Measurements from ENCODE around the gene PYGB.
A peak's percentile ranks its signal among the peaks of the same experiment; 100 is the strongest.

The PYGB gene

DNA sequence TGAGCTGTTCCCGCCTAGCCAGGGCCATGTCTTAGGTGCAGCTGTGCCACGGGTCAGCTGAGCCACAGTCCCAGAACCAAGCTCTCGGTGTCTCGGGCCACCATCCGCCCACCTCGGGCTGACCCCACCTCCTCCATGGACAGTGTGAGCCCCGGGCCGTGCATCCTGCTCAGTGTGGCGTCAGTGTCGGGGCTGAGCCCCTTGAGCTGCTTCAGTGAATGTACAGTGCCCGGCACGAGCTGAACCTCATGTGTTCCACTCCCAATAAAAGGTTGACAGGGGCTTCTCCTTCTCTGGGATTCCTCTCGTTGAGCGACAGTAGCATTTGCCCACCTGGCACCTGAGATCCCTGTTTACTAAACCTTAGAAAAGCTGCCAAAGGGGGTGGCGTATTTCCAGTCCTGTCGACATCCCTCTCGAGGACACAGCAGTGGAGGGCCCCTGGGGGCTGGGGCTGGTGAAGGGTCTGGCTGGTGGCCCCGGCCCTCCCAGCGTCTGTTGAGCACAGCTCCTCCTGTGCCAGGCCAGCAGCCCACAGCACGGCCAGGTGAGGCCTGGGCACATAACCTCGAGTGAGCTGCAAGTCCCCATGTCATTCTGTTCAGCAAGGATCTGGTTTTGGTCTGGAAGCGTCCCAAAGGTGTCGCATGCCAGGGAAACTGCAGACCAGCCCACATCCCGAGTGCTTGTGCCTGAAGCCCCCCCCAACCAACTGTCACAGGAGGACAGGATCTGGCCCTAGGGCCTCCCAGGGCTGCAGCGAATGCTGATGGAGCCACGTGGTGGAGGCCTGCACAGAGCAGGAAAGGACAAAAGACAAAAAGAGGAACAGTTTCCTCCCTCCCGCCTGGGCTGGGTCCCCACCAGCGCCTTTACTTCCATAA, 21.2 kb upstream of the PYGB start:
- peak overlapping the region; percentile 34 for H2BK12ac ChIP-seq (ENCODE audit: low read length)
- H3K9me3 ChIP-seq (ENCODE audit: insufficient read depth, low read depth, low read length) = no peaks in the 10 kb centered on the region
- H4K8ac ChIP-seq (ENCODE audit: low read depth, low read length) = no peak overlapping the region
- no peak overlapping the region for H3K27ac ChIP-seq (ENCODE audit: low read depth, low read length)
- H3K79me1 ChIP-seq (ENCODE audit: low read length) = no peaks in the 10 kb centered on the region
- no peak overlapping the region for H3K9ac ChIP-seq (ENCODE audit: low read length)
- no peak overlapping the region for H4K91ac ChIP-seq (ENCODE audit: low read depth, low read length)
- H3K4ac ChIP-seq (ENCODE audit: low read depth, low read length) = no peak overlapping the region
- no peak overlapping the region for H3K4me3 ChIP-seq (ENCODE audit: low read depth, low read length)
- peaks cover 4 to 7% of the 10 kb centered on the region in 2 experiments for H3K4me1 ChIP-seq (ENCODE audit: control insufficient read depth in 1 of 2, insufficient read depth in 2 of 2, low read length in 2 of 2)
- DNase-seq = no peak
- WGBS (ENCODE audit: extremely low coverage, insufficient coverage, insufficient read length) = no CpG with 5 or more reads among the region's 28 CpGs
- no peak overlapping the region for H3K23ac ChIP-seq (ENCODE audit: low read length)
- H2BK120ac ChIP-seq (ENCODE audit: insufficient read depth, low read length, poor library complexity) = no peak overlapping the region
- peaks cover 2 to 13% of the 10 kb centered on the region in 2 experiments for H3K36me3 ChIP-seq (ENCODE audit: control insufficient read depth in 1 of 2, insufficient read depth in 2 of 2, low read length in 2 of 2)
- no peak overlapping the region for H3K14ac ChIP-seq (ENCODE audit: low read length)
- H2AK5ac ChIP-seq (ENCODE audit: low read length) = no peak overlapping the region
- H4K12ac ChIP-seq (ENCODE audit: low read depth, low read length) = no peak overlapping the region
- no peaks in the 10 kb centered on the region for H3K27me3 ChIP-seq (ENCODE audit: insufficient read depth, low read length)
- no peak overlapping the region for H2BK5ac ChIP-seq (ENCODE audit: low read depth, low read length, poor library complexity)
- H3K79me2 ChIP-seq (ENCODE audit: control insufficient read depth, insufficient read depth, low read length, poor library complexity) = no peaks in the 10 kb centered on the region
- no peak overlapping the region for H2AFZ ChIP-seq (ENCODE audit: insufficient read depth, low read length, poor library complexity)
- H3K4me2 ChIP-seq (ENCODE audit: low read length) = no peak overlapping the region
- no peak overlapping the region for H3K18ac ChIP-seq (ENCODE audit: low read length)

DNA sequence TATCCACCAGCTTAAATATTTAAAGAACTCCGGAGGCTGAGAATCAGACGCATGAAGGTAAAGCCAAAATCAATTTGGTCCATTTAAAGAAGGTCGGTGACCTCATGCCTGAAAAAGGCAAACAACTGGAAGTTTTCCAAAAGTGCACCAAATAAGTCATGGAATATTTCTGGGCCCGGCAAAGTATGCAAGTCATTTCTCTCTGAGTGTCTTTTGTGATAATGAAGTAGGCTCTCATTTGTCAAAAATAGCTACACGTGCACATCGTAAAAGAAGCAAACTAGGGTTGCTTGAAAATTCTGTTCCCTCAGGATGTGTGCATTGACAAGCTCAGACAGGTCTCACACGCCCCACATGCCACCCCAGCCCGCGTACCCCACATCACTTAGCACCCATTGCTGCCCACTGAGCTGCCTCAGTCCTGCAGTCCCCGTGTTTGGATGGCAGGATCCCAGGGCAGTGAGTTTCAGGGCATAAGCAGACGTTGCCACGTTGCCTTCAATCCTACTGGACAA, 20.5 kb upstream of the PYGB start:
- Histone ChIP-seq H3K18ac (ENCODE audit: low read length) (no peak overlapping the region), H3K4me2 (ENCODE audit: low read length) (no peak overlapping the region), H3K79me1 (ENCODE audit: low read length) (no peaks in the 10 kb centered on the region), H3K27ac (ENCODE audit: low read depth, low read length) (no peak overlapping the region), H4K12ac (ENCODE audit: low read depth, low read length) (no peak overlapping the region), H3K4me3 (ENCODE audit: low read depth, low read length) (no peak overlapping the region), H4K8ac (ENCODE audit: low read depth, low read length) (no peak overlapping the region), H3K36me3 (ENCODE audit: control insufficient read depth in 1 of 2, insufficient read depth in 2 of 2, low read length in 2 of 2) (peaks cover 2 to 13% of the 10 kb centered on the region in 2 experiments), H2AK5ac (ENCODE audit: low read length) (no peak overlapping the region), H3K4me1 (ENCODE audit: control insufficient read depth in 1 of 2, insufficient read depth in 2 of 2, low read length in 2 of 2) (peaks cover 4 to 7% of the 10 kb centered on the region in 2 experiments), H3K14ac (ENCODE audit: low read length) (no peak overlapping the region), H2AFZ (ENCODE audit: insufficient read depth, low read length, poor library complexity) (no peak overlapping the region), H3K4ac (ENCODE audit: low read depth, low read length) (no peak overlapping the region), H2BK5ac (ENCODE audit: low read depth, low read length, poor library complexity) (no peak overlapping the region), H4K91ac (ENCODE audit: low read depth, low read length) (no peak overlapping the region), H2BK120ac (ENCODE audit: insufficient read depth, low read length, poor library complexity) (no peak overlapping the region), H3K27me3 (ENCODE audit: insufficient read depth, low read length) (no peaks in the 10 kb centered on the region), H3K79me2 (ENCODE audit: control insufficient read depth, insufficient read depth, low read length, poor library complexity) (no peaks in the 10 kb centered on the region), H2BK12ac (ENCODE audit: low read length) (no peak overlapping the region), H3K9me3 (ENCODE audit: insufficient read depth, low read depth, low read length) (no peaks in the 10 kb centered on the region), H3K9ac (ENCODE audit: low read length) (no peak overlapping the region), H3K23ac (ENCODE audit: low read length) (no peak overlapping the region)
- WGBS (ENCODE audit: extremely low coverage, insufficient coverage, insufficient read length) = no CpG with 5 or more reads among the region's 12 CpGs
- peak; percentile 53 to 77 for DNase-seq

DNA sequence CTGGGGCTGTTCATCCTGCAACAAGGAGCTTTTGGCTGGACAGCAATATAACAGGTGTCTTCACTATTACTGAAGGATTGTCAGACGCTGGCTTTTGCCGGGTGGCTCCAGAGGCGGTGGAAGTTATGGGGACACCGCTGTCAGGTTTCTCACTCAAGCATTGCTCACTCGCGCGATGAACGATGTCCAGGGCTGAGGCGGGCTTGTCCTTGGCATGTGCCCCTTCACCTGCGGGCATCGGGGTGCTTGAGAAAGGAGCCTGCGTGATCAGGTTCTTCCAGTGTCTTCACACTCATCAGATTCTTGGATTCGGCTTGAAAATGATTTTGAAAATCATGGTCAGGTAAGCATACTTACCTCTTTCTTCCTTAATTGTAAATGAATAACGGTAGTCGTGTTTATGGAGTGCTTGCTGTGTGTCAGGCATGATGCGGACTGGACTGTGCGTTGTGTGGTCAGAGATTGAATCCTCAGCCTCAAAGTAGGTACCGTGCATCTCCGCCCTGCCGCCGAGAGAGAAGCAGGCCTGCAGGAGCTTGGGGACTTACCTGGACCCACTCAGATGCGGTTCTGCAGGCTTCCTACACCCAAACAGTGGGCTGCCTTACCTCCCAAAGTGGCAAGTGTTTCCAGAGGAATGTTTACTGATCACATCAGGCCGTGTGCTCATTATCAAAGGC, 18.3 kb upstream of the PYGB start:
- H3K4me2 ChIP-seq (ENCODE audit: low read length) = no peak overlapping the region
- no CpG with 5 or more reads among the region's 23 CpGs for WGBS (ENCODE audit: extremely low coverage, insufficient coverage, insufficient read length)
- H3K27me3 ChIP-seq (ENCODE audit: insufficient read depth, low read length) = no peaks in the 10 kb centered on the region
- H3K4ac ChIP-seq (ENCODE audit: low read depth, low read length) = no peak overlapping the region
- H3K23ac ChIP-seq (ENCODE audit: low read length) = no peak overlapping the region
- H2BK5ac ChIP-seq (ENCODE audit: low read depth, low read length, poor library complexity) = no peak overlapping the region
- no peak overlapping the region for H4K8ac ChIP-seq (ENCODE audit: low read depth, low read length)
- no peak overlapping the region for H4K12ac ChIP-seq (ENCODE audit: low read depth, low read length)
- H3K36me3 ChIP-seq (ENCODE audit: control insufficient read depth in 1 of 2, insufficient read depth in 2 of 2, low read length in 2 of 2) = peaks cover 2 to 12% of the 10 kb centered on the region in 2 experiments
- no peak overlapping the region for H3K18ac ChIP-seq (ENCODE audit: low read length)
- no peak overlapping the region for H3K14ac ChIP-seq (ENCODE audit: low read length)
- no peak for DNase-seq
- no peak overlapping the region for H2BK12ac ChIP-seq (ENCODE audit: low read length)
- H3K4me1 ChIP-seq (ENCODE audit: control insufficient read depth in 1 of 2, insufficient read depth in 2 of 2, low read length in 2 of 2) = peaks cover 4 to 9% of the 10 kb centered on the region in 2 experiments
- no peak overlapping the region for H2AFZ ChIP-seq (ENCODE audit: insufficient read depth, low read length, poor library complexity)
- H3K79me1 ChIP-seq (ENCODE audit: low read length) = no peaks in the 10 kb centered on the region
- no peaks in the 10 kb centered on the region for H3K9me3 ChIP-seq (ENCODE audit: insufficient read depth, low read depth, low read length)
- H4K91ac ChIP-seq (ENCODE audit: low read depth, low read length) = no peak overlapping the region
- H3K27ac ChIP-seq (ENCODE audit: low read depth, low read length) = no peak overlapping the region
- H2BK120ac ChIP-seq (ENCODE audit: insufficient read depth, low read length, poor library complexity) = no peak overlapping the region
- no peaks in the 10 kb centered on the region for H3K79me2 ChIP-seq (ENCODE audit: control insufficient read depth, insufficient read depth, low read length, poor library complexity)
- no peak overlapping the region for H3K4me3 ChIP-seq (ENCODE audit: low read depth, low read length)
- H2AK5ac ChIP-seq (ENCODE audit: low read length) = no peak overlapping the region
- no peak overlapping the region for H3K9ac ChIP-seq (ENCODE audit: low read length)

DNA sequence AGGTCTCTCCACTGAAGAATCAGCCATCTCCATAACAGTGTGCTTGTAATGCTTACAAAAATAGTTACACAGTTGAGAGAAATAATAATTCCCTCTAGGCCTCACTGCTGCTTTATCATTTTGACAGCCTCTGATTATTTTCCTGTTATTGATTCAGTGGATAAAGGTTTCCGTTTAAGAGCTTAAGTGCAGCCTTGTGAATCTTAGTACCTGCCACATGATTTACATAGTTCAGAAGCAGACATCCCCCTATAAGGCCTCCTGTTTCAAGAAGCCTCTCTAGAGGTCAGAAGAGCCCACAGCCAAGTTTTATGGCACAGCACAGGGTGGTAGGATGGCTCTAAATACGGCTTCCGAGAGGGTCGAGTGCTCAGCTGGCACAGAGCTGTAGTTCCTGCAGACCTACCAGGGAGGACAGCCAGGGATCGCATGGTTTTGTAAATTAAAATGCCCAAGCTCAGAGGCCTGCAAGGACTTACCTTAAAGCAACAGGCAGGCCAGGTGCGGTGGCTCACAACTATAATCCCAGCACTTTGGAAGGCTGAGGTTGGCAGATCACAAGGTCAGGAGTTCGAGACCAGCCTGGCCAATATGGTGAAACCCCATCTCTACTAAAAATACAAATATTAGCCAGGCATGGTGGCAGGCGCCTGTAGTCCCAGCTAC, 17.6 kb upstream of the PYGB start:
- Histone ChIP-seq H4K91ac (ENCODE audit: low read depth, low read length) (no peak overlapping the region), H3K27me3 (ENCODE audit: insufficient read depth, low read length) (no peaks in the 10 kb centered on the region), H3K79me1 (ENCODE audit: low read length) (no peaks in the 10 kb centered on the region), H4K8ac (ENCODE audit: low read depth, low read length) (no peak overlapping the region), H3K4me2 (ENCODE audit: low read length) (no peak overlapping the region), H3K9me3 (ENCODE audit: insufficient read depth, low read depth, low read length) (no peaks in the 10 kb centered on the region), H3K9ac (ENCODE audit: low read length) (no peak overlapping the region), H3K36me3 (ENCODE audit: control insufficient read depth in 1 of 2, insufficient read depth in 2 of 2, low read length in 2 of 2) (peaks cover 2 to 12% of the 10 kb centered on the region in 2 experiments), H3K4me1 (ENCODE audit: control insufficient read depth in 1 of 2, insufficient read depth in 2 of 2, low read length in 2 of 2) (peaks cover 4 to 9% of the 10 kb centered on the region in 2 experiments), H2BK12ac (ENCODE audit: low read length) (no peak overlapping the region), H2AK5ac (ENCODE audit: low read length) (no peak overlapping the region), H3K23ac (ENCODE audit: low read length) (no peak overlapping the region), H3K4ac (ENCODE audit: low read depth, low read length) (no peak overlapping the region), H4K12ac (ENCODE audit: low read depth, low read length) (no peak overlapping the region), H2AFZ (ENCODE audit: insufficient read depth, low read length, poor library complexity) (no peak overlapping the region), H2BK5ac (ENCODE audit: low read depth, low read length, poor library complexity) (no peak overlapping the region), H2BK120ac (ENCODE audit: insufficient read depth, low read length, poor library complexity) (no peak overlapping the region), H3K14ac (ENCODE audit: low read length) (no peak overlapping the region), H3K18ac (ENCODE audit: low read length) (no peak overlapping the region), H3K4me3 (ENCODE audit: low read depth, low read length) (no peak overlapping the region), H3K27ac (ENCODE audit: low read depth, low read length) (no peak overlapping the region), H3K79me2 (ENCODE audit: control insufficient read depth, insufficient read depth, low read length, poor library complexity) (no peaks in the 10 kb centered on the region)
- DNase-seq = no peak
- WGBS (ENCODE audit: extremely low coverage, insufficient coverage, insufficient read length) = no CpG with 5 or more reads among the region's 8 CpGs

Data from trophoblast cell (in vitro differentiated cells and primary cell).